Activated T-helper 1 cell treated with anti-CD3 and anti-CD28 coated beads, Interleukin-12 subunit alpha, Interleukin-12 subunit beta, Interleukin-2, Interleukin-4 antibody, amounts not matched to agents 30 ng/mL and 10 ng/mL and 1 ng/mL, durations not matched to agents 14 hours and 24 hours and 36 hours (primary cell): ENCODE data around the gene MGLL. TPM values are rescaled to one million over a fixed set of nuclear protein-coding genes. Genes with fewer than 3 reads are reported as not detected.

Experiments
- DNase-seq: peaks from one replicate; pipeline ENCODE4 v3.0.0; 2021; ENCODE audit warnings: low spot score
- H3K27ac Mint-ChIP-seq: one replicate; pipeline ENCODE4 v1.8.0; 2021; ENCODE audit warnings: mild to moderate bottlenecking, mixed read lengths
- H3K27me3 Mint-ChIP-seq: one replicate; pipeline ENCODE4 v1.8.0; 2022; ENCODE audit warnings: mild to moderate bottlenecking, moderate library complexity, mixed read lengths; ENCODE audit not compliant: insufficient read depth
- H3K36me3 Mint-ChIP-seq: one replicate; pipeline ENCODE4 v1.8.0; 2021; ENCODE audit warnings: low read depth, mixed read lengths
- H3K4me1 Mint-ChIP-seq: one replicate; pipeline ENCODE4 v1.8.0; 2021; ENCODE audit warnings: low read depth, mixed read lengths
- H3K4me3 Mint-ChIP-seq: one replicate; pipeline ENCODE4 v1.8.0; 2021; ENCODE audit warnings: mild to moderate bottlenecking, moderate library complexity, mixed read lengths
- H3K9me3 Mint-ChIP-seq: one replicate; pipeline ENCODE4 v1.8.0; 2021; ENCODE audit warnings: mixed read lengths
- intact Hi-C: fragments of 100-400 bp; cut with micrococcal nuclease; formaldehyde crosslinking; loops from one replicate; pipeline ENCODE4 v1.15.1; 2024
- total RNA-seq: library from RNA; stranded (reverse); gene quantifications from 2 replicates; pipeline ENCODE4 v1.2.3, GENCODE V29; 2022

The MGLL gene
- total RNA-seq, 1 donor from 2014 or later = 2.2 TPM

DNA sequence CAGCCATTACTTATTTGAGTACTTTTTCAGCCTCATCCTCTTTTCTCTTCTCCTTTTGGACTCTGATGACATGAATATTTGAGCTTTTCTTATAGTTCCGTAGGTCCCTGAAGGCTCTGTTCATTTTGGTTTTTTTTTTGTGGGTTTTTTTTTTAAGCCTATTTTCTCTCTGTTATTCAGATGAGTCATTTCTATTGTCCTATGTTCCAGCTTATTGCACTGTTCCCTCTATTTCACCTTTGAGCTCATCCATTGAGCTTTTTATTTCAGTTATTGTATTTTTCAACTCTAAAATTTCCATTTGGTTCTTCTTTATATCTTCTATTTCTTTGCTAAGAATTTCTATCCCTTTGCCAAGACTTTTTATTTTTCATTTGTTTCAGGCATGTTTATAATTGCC is 7.2 kb upstream of the MGLL start:
- Mint-ChIP-seq H3K9me3 (peaks cover 27% of the 10 kb centered on the region), H3K27me3 (peaks cover 14% of the 10 kb centered on the region), H3K36me3 (no peaks in the 10 kb centered on the region), H3K4me3 (no peak overlapping the region), H3K4me1 (no peaks in the 10 kb centered on the region), H3K27ac (no peak overlapping the region)
- no peak for DNase-seq
- intact Hi-C loops = no loop called here

DNA sequence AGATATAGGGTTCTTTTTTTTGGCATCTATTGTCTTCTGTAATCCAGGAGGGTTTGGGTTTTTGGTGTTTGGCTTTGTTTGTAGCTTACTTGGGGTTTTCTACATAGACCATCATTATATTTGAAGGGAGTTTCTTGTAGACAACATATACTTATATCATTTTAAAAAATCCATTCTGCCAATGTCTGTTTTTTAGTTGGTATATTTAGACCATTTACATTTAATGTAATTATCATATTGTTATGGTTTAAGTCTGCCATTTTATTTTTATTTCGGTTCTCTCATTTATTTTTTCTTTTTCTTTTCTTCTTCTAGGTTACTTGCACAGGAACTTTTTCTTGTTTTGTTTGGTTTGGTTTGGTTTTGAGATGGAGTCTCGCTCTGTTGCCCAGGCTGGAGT is 5.5 kb upstream of the MGLL start:
- Mint-ChIP-seq H3K4me3 (no peak overlapping the region), H3K36me3 (no peaks in the 10 kb centered on the region), H3K27me3 (peaks cover 25% of the 10 kb centered on the region), H3K9me3 (peaks cover 23% of the 10 kb centered on the region), H3K4me1 (no peaks in the 10 kb centered on the region), H3K27ac (no peak overlapping the region)
- intact Hi-C loops = no loop called here
- no peak for DNase-seq

DNA sequence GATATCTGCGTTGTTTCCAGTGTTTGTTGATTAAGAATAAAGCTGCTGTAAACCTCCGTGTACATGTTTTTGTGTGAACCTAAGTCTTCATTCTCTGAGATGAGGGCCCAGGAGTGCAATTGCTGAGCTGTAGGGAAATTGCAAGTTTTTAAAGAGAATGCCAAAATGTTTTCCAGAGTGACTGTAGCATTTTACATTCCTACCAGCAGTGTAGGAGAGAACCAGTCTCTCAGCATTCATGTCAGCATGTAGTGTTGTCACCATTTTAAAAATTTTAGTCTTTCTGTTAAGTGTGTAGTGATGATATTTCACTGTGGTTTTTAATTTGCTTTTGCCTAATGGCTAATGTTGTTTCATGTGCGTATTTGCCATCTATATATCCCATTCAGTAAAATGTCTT is 3.4 kb upstream of the MGLL start:
- intact Hi-C loops = no loop called here
- H3K4me3 Mint-ChIP-seq = no peak overlapping the region
- peaks cover 44% of the 10 kb centered on the region for H3K27me3 Mint-ChIP-seq
- H3K4me1 Mint-ChIP-seq = peaks cover 8% of the 10 kb centered on the region
- no peak for DNase-seq
- H3K27ac Mint-ChIP-seq = no peak overlapping the region
- peaks cover 23% of the 10 kb centered on the region for H3K9me3 Mint-ChIP-seq
- H3K36me3 Mint-ChIP-seq = no peaks in the 10 kb centered on the region

DNA sequence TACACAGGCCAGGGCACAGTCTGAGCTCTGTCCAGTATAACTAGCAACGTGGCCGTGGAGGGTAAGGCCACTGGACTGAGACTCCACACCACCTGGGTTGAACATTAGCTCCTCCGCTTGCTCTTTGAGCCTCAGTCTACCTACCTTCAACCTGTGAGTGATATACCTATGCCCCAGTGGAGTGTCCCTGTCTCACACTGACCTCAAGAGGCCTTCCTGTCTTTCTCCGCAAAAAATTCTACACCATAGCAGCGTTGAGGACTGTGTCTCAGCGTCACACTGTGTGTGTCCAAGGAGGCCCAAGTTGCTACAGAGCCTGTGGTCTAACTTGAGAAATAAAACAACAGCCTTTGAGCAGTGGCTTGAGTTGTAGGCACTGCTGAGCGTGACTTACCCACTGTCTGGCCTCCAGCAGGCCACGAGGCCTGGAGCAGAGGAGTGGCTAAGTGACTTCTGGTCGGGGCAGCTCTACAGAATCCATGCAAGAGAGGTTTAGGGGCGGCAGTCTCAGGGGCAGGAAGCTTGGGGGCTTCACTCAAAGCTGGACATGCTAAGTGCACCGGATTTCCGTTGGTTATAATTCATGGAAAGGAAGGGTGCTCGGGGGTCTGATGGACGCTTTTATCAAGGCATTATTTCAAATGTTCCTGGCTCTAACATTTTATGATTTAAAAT is 2.0 kb upstream of the MGLL start:
- Mint-ChIP-seq H3K27ac (no peak overlapping the region), H3K4me3 (no peak overlapping the region), H3K4me1 (peaks cover 8% of the 10 kb centered on the region), H3K27me3 (peaks cover 43% of the 10 kb centered on the region), H3K36me3 (no peaks in the 10 kb centered on the region), H3K9me3 (peaks cover 8% of the 10 kb centered on the region)
- intact Hi-C loops = no loop called here
- DNase-seq = no peak

DNA sequence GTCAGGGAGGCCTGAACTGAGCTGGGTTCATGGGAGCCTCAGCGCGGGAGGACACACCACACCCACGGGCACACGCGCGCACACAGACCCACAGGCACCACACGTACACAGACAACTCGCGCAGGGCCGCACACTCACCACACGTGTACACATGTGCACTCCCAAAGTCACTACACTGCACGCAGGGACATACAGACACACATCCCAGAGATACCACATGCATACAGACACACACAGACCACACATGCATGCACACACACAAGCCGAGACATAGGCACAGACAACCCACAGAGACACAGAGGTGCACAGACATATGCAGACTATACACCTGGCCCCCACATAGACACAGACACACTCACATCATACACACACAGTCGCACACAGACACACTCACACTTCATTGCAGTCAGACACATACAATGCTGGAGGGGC is 1.1 kb upstream of the MGLL start:
- H3K4me3 Mint-ChIP-seq = peak overlapping the region; percentile 56
- intact Hi-C loops = no loop called here
- H3K27me3 Mint-ChIP-seq = peaks cover 43% of the 10 kb centered on the region
- H3K4me1 Mint-ChIP-seq = peaks cover 8% of the 10 kb centered on the region
- no peak overlapping the region for H3K27ac Mint-ChIP-seq
- no peaks in the 10 kb centered on the region for H3K36me3 Mint-ChIP-seq
- H3K9me3 Mint-ChIP-seq = peaks cover 1% of the 10 kb centered on the region
- no peak for DNase-seq

DNA sequence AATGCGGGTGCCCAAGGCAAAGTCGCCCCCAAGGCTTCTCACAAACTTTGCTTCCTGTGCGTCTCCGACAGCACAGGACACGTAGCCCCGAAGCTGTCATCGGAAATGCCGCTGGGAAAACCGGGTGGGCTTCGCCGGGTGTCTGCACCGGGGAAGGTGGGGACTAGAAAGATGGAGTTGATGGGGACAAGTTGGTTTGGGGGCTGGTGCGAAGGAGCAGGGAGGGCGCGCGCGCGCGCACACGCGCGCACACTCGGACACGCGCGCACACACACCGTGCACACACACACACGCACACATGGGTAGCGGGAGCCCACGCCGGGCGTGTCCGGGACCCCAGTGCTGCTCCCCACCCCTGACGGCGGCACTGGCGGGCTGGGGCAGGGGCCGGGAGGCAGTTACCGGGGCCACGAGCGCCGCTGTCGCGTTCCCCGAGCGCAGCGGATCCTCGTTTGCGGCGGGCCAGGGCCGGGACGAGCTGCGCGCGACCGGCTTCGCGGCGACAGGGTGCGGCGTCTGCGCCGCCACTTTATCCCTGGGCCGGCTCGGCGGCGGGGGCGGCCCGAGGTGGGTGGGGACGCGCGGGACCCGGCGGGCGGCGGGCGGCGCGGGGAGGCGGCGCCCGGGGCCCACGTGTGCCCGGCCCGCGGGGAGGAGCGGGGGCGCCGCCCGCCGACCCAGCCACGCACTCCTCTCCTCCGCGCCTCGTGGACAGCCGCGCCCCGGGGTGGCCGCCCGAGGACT is 539 bp upstream of the MGLL start:
- Mint-ChIP-seq H3K9me3 (no peaks in the 10 kb centered on the region), H3K36me3 (no peaks in the 10 kb centered on the region), H3K4me3 (peak overlapping the region; percentile 80), H3K27me3 (peaks cover 43% of the 10 kb centered on the region), H3K4me1 (peaks cover 8% of the 10 kb centered on the region), H3K27ac (peak overlapping the region; percentile 78)
- no peak for DNase-seq
- intact Hi-C loops = no loop called here

DNA sequence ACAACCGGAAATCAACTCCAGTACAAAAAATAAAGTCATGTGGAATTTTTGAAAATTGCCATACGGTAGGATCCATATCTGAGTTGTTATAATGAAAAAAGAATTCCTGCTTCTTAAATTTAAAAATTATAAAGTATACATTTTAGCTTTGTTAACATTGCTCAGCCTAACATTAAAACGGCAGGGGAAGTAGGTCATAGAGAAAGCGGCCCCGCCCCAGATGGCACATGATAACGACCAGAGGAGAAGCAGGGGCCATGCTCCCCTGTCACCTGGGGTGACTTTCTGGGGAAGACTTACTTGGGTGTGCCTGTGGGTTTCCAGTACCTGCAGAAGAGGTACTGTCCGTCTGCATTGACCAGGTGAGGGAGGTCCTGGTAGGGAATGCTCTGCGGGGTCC is 921 bp downstream of the MGLL start:
- H3K4me1 Mint-ChIP-seq = peaks cover 8% of the 10 kb centered on the region
- DNase-seq = no peak
- no peaks in the 10 kb centered on the region for H3K9me3 Mint-ChIP-seq
- H3K27ac Mint-ChIP-seq = no peak overlapping the region
- H3K36me3 Mint-ChIP-seq = no peaks in the 10 kb centered on the region
- peak overlapping the region; percentile 32 for H3K4me3 Mint-ChIP-seq
- peaks cover 39% of the 10 kb centered on the region for H3K27me3 Mint-ChIP-seq
- intact Hi-C loops = no loop called here

DNA sequence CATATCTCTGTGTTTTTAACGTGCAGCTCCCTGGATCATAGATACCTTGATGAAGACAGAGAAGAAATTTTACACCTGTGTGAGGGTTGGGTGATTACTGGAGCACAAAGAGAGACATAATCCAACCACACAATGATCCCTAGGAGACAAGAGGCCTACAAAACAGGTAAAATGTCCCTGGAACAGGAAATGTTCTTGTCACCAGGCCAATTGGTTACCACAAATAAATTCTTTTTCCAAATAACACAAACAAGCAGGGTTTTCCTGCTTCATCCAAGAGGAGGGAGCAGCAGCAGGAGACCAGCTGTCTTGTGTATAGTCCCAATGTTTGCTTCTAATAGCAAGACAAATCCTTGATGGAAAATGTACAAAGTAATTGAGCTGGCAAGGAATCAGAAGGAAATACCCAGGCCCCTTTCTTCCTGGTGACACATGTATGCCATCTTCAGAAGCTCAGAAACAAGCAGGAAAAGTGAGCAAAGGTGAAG is 1.4 kb downstream of the MGLL start:
- peaks cover 8% of the 10 kb centered on the region for H3K4me1 Mint-ChIP-seq
- H3K27ac Mint-ChIP-seq = no peak overlapping the region
- peaks cover 35% of the 10 kb centered on the region for H3K27me3 Mint-ChIP-seq
- H3K4me3 Mint-ChIP-seq = no peak overlapping the region
- DNase-seq = no peak
- no peaks in the 10 kb centered on the region for H3K36me3 Mint-ChIP-seq
- no peaks in the 10 kb centered on the region for H3K9me3 Mint-ChIP-seq
- intact Hi-C loops = no loop called here

DNA sequence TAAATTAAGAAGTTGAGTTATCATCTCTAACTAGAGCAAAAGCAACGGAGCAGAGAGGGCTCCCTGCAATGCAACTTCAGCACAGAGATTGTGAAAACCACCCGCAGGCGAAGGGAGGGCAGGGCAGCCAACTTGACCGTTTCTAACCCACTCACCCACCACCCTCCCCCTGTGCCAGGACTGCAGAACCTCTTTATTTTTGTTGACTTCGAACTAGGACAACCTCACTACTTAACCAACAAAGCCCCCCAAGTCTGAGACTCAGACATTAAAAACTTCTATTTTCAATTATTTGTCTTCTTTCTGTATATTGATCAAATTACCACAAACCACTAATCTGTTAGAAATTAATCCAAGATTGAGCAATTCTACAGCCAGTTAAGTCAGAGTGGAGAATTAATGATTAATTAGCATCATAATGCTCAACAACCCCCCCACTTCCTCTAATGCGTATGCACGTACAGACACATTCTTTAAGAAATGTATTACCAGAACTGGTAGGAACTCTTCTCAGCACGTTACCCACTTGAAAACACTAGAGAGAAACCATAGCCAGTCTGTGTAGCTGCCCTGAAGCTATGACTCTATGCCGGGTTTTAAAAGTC is 2.0 kb downstream of the MGLL start:
- H3K27me3 Mint-ChIP-seq = peaks cover 35% of the 10 kb centered on the region
- no peak for DNase-seq
- peaks cover 8% of the 10 kb centered on the region for H3K4me1 Mint-ChIP-seq
- no peak overlapping the region for H3K27ac Mint-ChIP-seq
- no peaks in the 10 kb centered on the region for H3K9me3 Mint-ChIP-seq
- H3K36me3 Mint-ChIP-seq = no peaks in the 10 kb centered on the region
- no peak overlapping the region for H3K4me3 Mint-ChIP-seq
- intact Hi-C loops = no loop called here

DNA sequence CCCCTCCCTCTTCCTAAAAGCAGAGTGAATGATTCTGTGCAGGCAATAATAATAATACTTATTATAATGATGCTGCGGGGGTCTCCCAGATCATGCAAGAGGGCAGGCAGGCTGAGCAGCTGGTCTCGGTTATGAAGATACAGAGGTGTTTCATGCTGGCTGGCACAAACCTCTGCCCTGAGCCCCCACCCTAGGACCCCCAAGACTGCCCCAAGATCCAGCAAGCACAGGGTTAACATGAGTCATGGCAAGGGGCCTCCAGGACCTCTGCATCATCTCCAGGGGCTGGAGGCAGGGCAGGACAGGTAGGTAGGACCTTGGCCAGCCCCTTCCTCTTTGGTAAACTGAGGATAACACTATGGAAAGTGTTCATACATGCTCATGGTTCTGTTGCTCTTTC is 2.7 kb downstream of the MGLL start:
- H3K4me3 Mint-ChIP-seq = no peak overlapping the region
- peaks cover 34% of the 10 kb centered on the region for H3K27me3 Mint-ChIP-seq
- no peak overlapping the region for H3K27ac Mint-ChIP-seq
- H3K36me3 Mint-ChIP-seq = no peaks in the 10 kb centered on the region
- no peak for DNase-seq
- intact Hi-C loops = no loop called here
- H3K4me1 Mint-ChIP-seq = peaks cover 8% of the 10 kb centered on the region
- no peaks in the 10 kb centered on the region for H3K9me3 Mint-ChIP-seq

DNA sequence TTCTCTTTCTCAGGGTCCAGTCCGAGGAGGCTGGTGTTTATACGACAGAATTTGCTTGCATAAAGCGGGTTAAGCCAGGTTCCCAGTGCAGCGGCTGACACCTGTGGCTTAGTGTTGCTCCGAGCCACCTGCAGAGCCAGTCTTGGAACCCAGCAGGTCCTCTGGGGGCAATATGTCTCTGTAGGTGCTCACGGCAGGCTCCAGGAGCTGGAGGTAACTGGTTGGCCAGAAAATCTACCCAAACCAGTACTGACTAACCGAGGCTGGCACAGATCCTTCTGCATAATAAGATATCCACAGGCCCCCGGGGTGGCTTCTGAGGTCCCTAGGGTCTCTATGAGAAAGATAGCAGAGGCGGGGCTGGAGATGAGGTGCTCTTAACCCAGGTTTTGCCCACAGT is 3.2 kb downstream of the MGLL start:
- no peak overlapping the region for H3K27ac Mint-ChIP-seq
- intact Hi-C loops = no loop called here
- no peaks in the 10 kb centered on the region for H3K36me3 Mint-ChIP-seq
- peaks cover 8% of the 10 kb centered on the region for H3K4me1 Mint-ChIP-seq
- H3K27me3 Mint-ChIP-seq = peaks cover 28% of the 10 kb centered on the region
- H3K9me3 Mint-ChIP-seq = no peaks in the 10 kb centered on the region
- no peak overlapping the region for H3K4me3 Mint-ChIP-seq
- no peak for DNase-seq

DNA sequence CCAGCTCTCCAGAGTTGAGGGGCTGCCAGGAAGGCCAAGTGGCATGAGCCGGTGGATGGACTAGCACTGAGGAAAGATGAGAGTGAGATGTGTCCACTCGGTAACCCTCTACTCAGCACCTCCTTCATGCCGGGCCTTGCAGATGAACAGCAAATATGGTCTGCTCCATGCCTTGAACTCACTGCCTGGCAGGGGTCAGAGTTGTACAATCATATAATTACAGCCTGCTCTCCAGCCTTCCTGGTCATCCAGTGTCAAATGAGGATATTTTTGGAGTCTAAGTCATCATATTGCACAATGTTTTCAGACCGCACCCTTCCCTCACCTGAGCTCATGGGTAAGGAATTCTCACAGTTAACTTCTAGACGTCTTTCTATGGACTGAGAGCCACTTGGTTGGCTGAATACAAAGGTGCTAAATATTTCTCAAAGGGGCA is 4.9 kb downstream of the MGLL start:
- H3K27ac Mint-ChIP-seq = no peak overlapping the region
- peaks cover 17% of the 10 kb centered on the region for H3K27me3 Mint-ChIP-seq
- H3K4me3 Mint-ChIP-seq = no peak overlapping the region
- H3K36me3 Mint-ChIP-seq = no peaks in the 10 kb centered on the region
- H3K4me1 Mint-ChIP-seq = peaks cover 8% of the 10 kb centered on the region
- intact Hi-C loops = no loop called here
- DNase-seq = no peak
- no peaks in the 10 kb centered on the region for H3K9me3 Mint-ChIP-seq

DNA sequence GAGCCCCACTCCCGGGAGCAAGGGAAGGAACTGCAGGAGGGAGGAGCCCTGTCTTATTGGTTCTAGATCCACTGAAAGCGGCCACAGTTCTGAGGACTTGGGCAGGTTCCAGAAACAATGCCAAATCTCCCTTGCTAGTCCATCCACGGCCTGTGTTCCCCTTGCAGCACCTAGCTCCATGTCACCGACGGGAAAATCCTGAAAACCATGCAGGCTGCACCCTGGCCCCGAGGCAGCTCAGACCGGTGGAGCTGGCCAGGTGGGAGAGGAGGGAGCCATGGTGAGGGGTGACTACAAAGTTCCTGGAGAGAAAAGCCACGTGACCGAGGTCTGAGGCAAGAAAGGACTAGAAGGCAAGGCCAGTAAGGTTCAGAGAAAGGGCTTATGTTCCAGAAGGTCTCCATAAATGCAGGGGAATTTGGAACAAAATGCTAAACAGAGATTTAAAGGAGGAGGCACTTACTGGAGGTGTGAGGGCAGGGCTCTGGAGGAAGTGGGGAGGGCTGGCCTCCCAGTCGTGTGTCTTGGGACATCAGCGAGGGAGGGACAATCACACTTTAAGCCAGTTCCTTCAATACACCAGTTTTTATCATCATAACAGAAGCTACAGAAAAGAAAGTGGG is 5.4 kb downstream of the MGLL start:
- Mint-ChIP-seq H3K27ac (no peak overlapping the region), H3K4me1 (peaks cover 5% of the 10 kb centered on the region), H3K4me3 (no peak overlapping the region), H3K9me3 (no peaks in the 10 kb centered on the region), H3K36me3 (no peaks in the 10 kb centered on the region), H3K27me3 (peaks cover 12% of the 10 kb centered on the region)
- intact Hi-C loops = no loop called here
- DNase-seq = no peak
